Keratinocyte (primary cell): ENCODE measurements around the gene MRPL45. TPM values are rescaled to one million over a fixed set of nuclear protein-coding genes. Genes with fewer than 3 reads are reported as not detected.

Experiments used
- DNase-seq: peaks from one replicate; pipeline ENCODE4 v3.0.0-alpha.2; 2011; ENCODE audit warnings: low read depth, missing footprints, low spot score
- FAIRE-seq: peaks from 2 replicates; lab custom pipeline; 2011; peaks lifted over from hg19 to GRCh38; lab: Jason Lieb, UNC
- H2AFZ ChIP-seq: 2 replicates; pipeline ENCODE4 v1.6.0; 2012; ENCODE audit warnings: low read length, control low read depth, inconsistent platforms; ENCODE audit not compliant: control insufficient read depth
- H3K27ac ChIP-seq: 2 replicates; pipeline ENCODE4 v1.5.1; 2011; ENCODE audit warnings: low read length; ENCODE audit not compliant: control insufficient read depth, insufficient read depth
- H3K27me3 ChIP-seq: 3 replicates; pipeline ENCODE4 v1.6.0; 2011; ENCODE audit warnings: low read length; ENCODE audit not compliant: control insufficient read depth, insufficient read depth; ENCODE audit errors: extremely low read depth
- H3K36me3 ChIP-seq, 2 experiments: 2 replicates in 1 of 2; 3 replicates in 1 of 2; pipeline ENCODE4 v1.5.1; 2011; ENCODE audit warnings: low read length in 2 of 2, mild to moderate bottlenecking in 1 of 2; ENCODE audit not compliant: control insufficient read depth in 2 of 2, insufficient read depth in 2 of 2; ENCODE audit errors: extremely low read depth in 1 of 2
- H3K4me1 ChIP-seq: 3 replicates; pipeline ENCODE4 v1.5.1; 2011; ENCODE audit warnings: low read length; ENCODE audit not compliant: control insufficient read depth, insufficient read depth; ENCODE audit errors: extremely low read depth
- H3K4me2 ChIP-seq: 3 replicates; pipeline ENCODE4 v1.6.0; 2011; ENCODE audit warnings: low read depth, low read length; ENCODE audit not compliant: control insufficient read depth, insufficient read depth; ENCODE audit errors: extremely low read depth
- H3K4me3 ChIP-seq, 3 experiments: fragments of 200-600 bp in 1 of 3; sonication (generic) in 1 of 3; 2 replicates in 2 of 3; 3 replicates in 1 of 3; pipeline ENCODE4 v1.5.1; 2011 to 2016; ENCODE audit warnings: low read length in 3 of 3, mild to moderate bottlenecking in 3 of 3, control low read depth in 2 of 3, inconsistent platforms in 1 of 3, low read depth in 1 of 3, mixed read lengths in 1 of 3, mixed run types in 1 of 3, moderate library complexity in 1 of 3; ENCODE audit not compliant: control insufficient read depth in 2 of 3, insufficient read depth in 2 of 3; ENCODE audit errors: extremely low read depth in 1 of 3
- H3K79me2 ChIP-seq: 2 replicates; pipeline ENCODE4 v1.6.0; 2012; ENCODE audit warnings: low read length; ENCODE audit not compliant: control insufficient read depth, insufficient read depth
- H3K9ac ChIP-seq: 3 replicates; pipeline ENCODE4 v1.6.0; 2011; ENCODE audit warnings: low read length; ENCODE audit not compliant: control insufficient read depth, insufficient read depth; ENCODE audit errors: extremely low read depth
- H3K9me1 ChIP-seq: 3 replicates; pipeline ENCODE4 v1.6.0; 2011; ENCODE audit warnings: low read length; ENCODE audit not compliant: control insufficient read depth, insufficient read depth; ENCODE audit errors: extremely low read depth
- H3K9me3 ChIP-seq: 2 replicates; pipeline ENCODE4 v1.5.1; 2012; ENCODE audit warnings: low read depth, low read length; ENCODE audit not compliant: control insufficient read depth
- H4K20me1 ChIP-seq: 3 replicates; pipeline ENCODE4 v1.6.0; 2011; ENCODE audit warnings: low read length; ENCODE audit not compliant: control insufficient read depth, insufficient read depth; ENCODE audit errors: extremely low read depth
- EZH2 ChIP-seq: IDR thresholded peaks from one replicate; pipeline ENCODE4 v1.6.1; 2012; ENCODE audit warnings: inconsistent platforms, mild to moderate bottlenecking, low read length, moderate library complexity
- dilution Hi-C: fragments of 300-500 bp; cut with MboI; formaldehyde crosslinking; loops from one replicate; pipeline ENCODE4 v1.7.0; 2020; ENCODE audit warnings: low sequenced_read_pairs; ENCODE audit not compliant: extremely low pct_ligation_motif_present
- polyA plus RNA-seq, 5 experiments: library from polyadenylated mRNA; depleted of rRNA in 3 of 5; stranded (reverse) in 3 of 5; stranded (forward) in 1 of 5; unstranded in 1 of 5; fragments of >200 nt; gene quantifications; 1 replicate in 1 of 5; 2 replicates in 3 of 5; 3 replicates in 1 of 5; pipeline versions ENCODE4 v1.2.1 to v1.2.3, GENCODE V29; 2011 to 2012; ENCODE audit warnings: missing spikeins in 2 of 5, low read depth in 1 of 5, low replicate concordance in 1 of 5
- TF ChIP-seq, protein P1 (sequence below), 3 experiments: IDR thresholded peaks in 1 of 3; conservative IDR thresholded peaks in 1 of 3; optimal IDR thresholded peaks in 1 of 3; 2 replicates in 2 of 3; 3 replicates in 1 of 3; pipeline versions ENCODE3 to v1.5.1; 2011; ENCODE audit warnings: low read length in 3 of 3, mild to moderate bottlenecking in 3 of 3, moderate library complexity in 2 of 3, control low read depth in 1 of 3, inconsistent platforms in 1 of 3; ENCODE audit not compliant: insufficient read depth in 2 of 3; ENCODE audit errors: extremely low read depth in 1 of 3

The MRPL45 gene
- polyA plus RNA-seq, 1 donor (not counting 4 experiments of a cell fraction or from before 2014, with no cell fraction given): 64.9 TPM

GRCh38 chr17:38330941-38331411 is 34.0 kb downstream of the MRPL45 start:
- H2AFZ ChIP-seq: no peak overlapping the region
- H3K4me2 ChIP-seq: no peak overlapping the region
- H3K9ac ChIP-seq: no peak overlapping the region
- H3K36me3 ChIP-seq: no peaks in the 10 kb centered on the region
- H3K27me3 ChIP-seq: no peaks in the 10 kb centered on the region
- H3K79me2 ChIP-seq: no peaks in the 10 kb centered on the region
- H3K9me1 ChIP-seq: no peaks in the 10 kb centered on the region
- dilution Hi-C loops: no loop called here
- no peak overlapping the region for H3K4me3 ChIP-seq
- H3K4me1 ChIP-seq: no peaks in the 10 kb centered on the region
- no peaks in the 10 kb centered on the region for H3K9me3 ChIP-seq
- peaks cover 2% of the 10 kb centered on the region for H4K20me1 ChIP-seq
- H3K27ac ChIP-seq: no peak overlapping the region
- TF ChIP-seq EZH2: no peak
- TF ChIP-seq, protein P1, sequence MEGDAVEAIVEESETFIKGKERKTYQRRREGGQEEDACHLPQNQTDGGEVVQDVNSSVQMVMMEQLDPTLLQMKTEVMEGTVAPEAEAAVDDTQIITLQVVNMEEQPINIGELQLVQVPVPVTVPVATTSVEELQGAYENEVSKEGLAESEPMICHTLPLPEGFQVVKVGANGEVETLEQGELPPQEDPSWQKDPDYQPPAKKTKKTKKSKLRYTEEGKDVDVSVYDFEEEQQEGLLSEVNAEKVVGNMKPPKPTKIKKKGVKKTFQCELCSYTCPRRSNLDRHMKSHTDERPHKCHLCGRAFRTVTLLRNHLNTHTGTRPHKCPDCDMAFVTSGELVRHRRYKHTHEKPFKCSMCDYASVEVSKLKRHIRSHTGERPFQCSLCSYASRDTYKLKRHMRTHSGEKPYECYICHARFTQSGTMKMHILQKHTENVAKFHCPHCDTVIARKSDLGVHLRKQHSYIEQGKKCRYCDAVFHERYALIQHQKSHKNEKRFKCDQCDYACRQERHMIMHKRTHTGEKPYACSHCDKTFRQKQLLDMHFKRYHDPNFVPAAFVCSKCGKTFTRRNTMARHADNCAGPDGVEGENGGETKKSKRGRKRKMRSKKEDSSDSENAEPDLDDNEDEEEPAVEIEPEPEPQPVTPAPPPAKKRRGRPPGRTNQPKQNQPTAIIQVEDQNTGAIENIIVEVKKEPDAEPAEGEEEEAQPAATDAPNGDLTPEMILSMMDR (optimal IDR thresholded peaks at IDR 0.05 in 1 of 3, IDR thresholded peaks at IDR 0.05 in 1 of 3, conservative IDR thresholded peaks at IDR 0.05 in 1 of 3; ENCODE audit: extremely low read depth in 1 of 3, insufficient read depth in 2 of 3, low read length in 3 of 3): no peak
- DNase-seq (no peak), FAIRE-seq (no peak)

DNA sequence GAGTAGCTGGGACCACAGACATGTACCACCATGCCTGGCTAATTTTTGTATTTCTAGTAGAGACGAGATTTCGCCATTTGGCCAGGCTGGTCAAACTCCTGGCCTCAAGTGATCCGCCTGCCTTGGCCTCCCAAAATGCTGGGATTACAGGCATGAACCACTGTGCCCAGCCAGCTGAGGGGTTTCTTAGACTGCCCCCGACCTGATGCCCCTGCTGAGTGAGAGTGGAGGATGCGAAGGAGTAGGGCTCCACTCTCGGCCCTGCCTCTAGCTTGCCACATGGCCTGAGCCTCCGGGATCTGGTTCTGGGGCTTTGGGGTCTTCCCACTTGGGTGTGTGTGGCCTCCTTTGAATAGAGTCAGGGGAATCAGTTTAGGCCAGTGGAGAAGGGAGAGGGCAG is 35.8 kb downstream of the MRPL45 start:
- FAIRE-seq: no peak
- Histone ChIP-seq H3K9ac (no peak overlapping the region), H2AFZ (no peak overlapping the region), H3K9me3 (no peaks in the 10 kb centered on the region), H3K4me3 (no peak overlapping the region), H3K36me3 (no peaks in the 10 kb centered on the region), H3K27me3 (no peaks in the 10 kb centered on the region), H4K20me1 (peaks cover 2% of the 10 kb centered on the region), H3K79me2 (no peaks in the 10 kb centered on the region), H3K9me1 (no peaks in the 10 kb centered on the region), H3K4me1 (no peaks in the 10 kb centered on the region), H3K4me2 (no peak overlapping the region), H3K27ac (no peak overlapping the region)
- DNase-seq: no peak
- dilution Hi-C loops: no loop called here
- no peak for TF ChIP-seq EZH2
- TF ChIP-seq, protein P1 (optimal IDR thresholded peaks at IDR 0.05 in 1 of 3, IDR thresholded peaks at IDR 0.05 in 1 of 3, conservative IDR thresholded peaks at IDR 0.05 in 1 of 3; ENCODE audit: extremely low read depth in 1 of 3, insufficient read depth in 2 of 3, low read length in 3 of 3): no peak
